Stimulated activated CD8-positive, alpha-beta memory T cell treated with anti-CD3 and anti-CD28 coated beads, Interleukin-4, amount 100 ng/mL, for 48 hours (primary cell): ENCODE measurements around the gene ADGRF4.
"Not testable (repeated sequence)": the region's sequence is repeated elsewhere in the genome, so short reads cannot be mapped to it uniquely, and the experiment has no call there.

Experiments used
- DNase-seq: peaks from one replicate; pipeline ENCODE4 v3.0.0-alpha.2; 2020

ADGRF4 gene

DNA sequence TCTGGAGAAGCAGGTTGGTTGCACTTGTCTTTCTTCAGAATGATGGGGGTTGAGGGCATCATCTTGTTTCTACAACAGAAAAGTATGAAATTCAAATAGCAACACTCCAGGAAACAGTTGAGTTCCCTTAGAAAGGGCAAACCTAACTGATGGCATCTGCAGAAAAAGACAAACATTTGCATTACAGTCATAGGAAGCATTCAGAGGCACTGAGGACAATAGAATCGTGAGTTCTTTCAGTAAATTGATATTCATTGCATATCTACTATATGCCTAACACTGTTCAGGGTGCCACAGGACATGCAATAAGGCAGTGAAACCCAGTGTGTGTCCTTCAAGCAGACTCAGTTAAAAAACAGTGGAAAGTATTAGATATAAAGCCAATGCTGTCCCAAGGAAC lies 42.3 kb downstream of the ADGRF4 start:
- no peak for DNase-seq

- DNase-seq, result no peak
These were observed 43.4 kb downstream of the ADGRF4 start for GRCh38 chr6:47741807-47742206.

- DNase-seq, result no peak
These were observed 45.4 kb downstream of the ADGRF4 start for GRCh38 chr6:47743744-47744143.

DNA sequence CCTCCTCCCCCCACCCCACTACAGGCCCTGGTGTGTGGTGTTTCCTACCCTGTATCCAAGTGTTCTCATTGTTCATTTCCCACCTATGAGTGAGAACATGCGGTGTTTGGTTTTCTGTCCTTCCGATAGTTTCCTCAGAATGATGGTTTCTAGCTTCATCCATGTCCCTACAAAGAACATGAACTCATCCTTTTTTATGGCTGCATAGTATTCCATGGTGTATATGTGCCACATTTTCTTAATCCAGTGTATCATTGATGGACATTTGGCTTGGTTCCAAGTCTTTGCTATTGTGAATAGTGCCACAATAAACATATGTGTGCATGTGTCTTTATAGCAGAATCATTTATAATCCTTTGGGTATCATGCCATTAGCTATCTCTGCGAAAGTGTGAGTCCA lies 46.9 kb downstream of the ADGRF4 start:
- not testable (repeated sequence) for DNase-seq

DNA sequence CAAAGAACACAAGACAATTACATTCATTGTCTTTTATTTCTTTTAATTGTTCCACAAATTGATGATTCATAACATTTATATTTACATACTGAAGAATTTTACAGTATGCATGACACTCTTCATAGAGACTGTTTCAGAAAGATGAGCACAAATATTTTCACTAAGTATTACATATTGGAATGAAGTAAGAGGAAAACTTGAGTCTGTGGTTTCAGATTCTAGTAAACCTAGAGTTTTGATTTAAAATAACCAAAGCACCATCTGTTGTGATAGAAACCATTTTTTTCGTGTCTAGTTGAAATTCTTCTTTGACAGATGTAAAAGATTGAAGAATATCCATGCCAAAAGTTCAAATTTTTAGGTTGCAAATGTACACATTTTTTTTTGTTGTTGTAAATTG lies 51.4 kb downstream of the ADGRF4 start:
- no peak for DNase-seq

DNA sequence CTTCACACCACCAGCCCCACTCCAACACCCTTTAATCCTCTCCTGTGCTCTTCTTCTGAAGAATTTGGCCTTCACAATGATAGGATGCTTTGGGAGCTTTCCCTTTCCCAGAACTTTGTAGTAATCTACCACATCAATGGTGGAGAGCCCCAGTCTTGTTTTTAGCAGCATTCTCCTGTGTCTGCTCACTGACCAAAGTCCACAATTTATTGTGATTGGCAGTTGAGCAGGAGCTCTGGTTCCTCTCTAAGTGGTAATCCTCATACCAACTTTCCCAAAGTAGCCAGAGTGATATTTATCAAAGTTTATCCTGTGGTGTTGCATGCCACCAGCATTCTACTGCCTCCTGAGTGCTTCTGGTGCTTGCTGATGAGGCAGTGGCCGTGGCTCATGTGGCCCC lies 54.4 kb downstream of the ADGRF4 start:
- DNase-seq, result no peak

DNA sequence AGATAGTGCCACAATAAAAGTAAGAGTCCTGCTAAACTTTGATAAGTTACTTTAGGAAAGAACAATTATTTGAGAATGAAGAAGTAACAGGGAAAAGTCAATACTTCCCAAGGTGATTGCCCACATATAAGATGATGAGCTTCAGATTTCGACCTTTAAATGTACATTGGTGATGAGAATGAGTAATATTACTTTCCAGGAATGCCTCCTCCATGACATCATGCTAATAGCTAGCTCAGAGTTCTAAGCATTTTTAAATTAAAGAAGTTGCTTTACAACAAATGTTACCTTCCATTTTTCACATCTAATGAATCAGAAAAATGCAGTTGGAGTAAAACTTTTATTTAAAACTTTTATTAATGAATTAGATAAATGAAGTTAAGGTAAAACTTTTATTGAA lies 61.0 kb downstream of the ADGRF4 start:
- no peak for DNase-seq

DNA sequence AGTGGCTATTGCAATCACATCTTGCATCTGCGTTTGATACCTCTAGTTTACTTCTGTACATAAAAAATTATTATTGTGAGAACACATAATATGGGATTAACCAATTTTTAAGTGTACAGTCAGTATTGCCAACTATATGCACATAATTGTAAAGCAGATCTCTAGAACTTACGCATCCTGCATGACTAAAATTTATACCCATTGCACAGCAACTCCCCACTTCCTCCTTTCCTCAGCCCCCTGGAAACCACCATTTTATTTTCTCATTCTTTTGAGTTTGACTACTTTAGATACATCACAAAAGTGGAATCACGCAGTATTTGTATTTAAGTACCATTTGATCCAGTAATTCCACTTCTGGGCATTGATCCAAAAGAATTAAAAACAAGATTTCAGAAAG lies 64.1 kb downstream of the ADGRF4 start:
- no peak for DNase-seq

DNA sequence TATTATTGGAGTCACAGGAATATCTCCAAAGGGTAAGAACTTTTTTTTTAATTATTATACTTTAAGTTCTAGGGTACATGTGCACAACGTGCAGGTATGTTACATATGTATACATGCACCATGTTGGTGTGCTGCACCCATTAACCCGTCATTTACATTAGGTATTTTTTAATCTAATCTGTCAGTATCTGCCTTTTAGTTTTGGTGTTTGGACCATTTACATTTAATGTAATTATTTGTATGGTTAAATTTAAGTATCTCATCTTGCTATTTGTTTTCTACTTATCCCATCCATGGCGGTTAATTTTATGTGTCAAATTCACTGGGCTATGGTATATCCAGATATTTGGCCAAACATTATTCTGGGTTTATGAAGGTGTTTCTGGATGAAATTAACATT lies 68.1 kb downstream of the ADGRF4 start:
- DNase-seq, result no peak

GRCh38 chr6:47767102-47767501 lies 68.7 kb downstream of the ADGRF4 start:
- DNase-seq, result no peak

GRCh38 chr6:47769982-47770381 lies 71.6 kb downstream of the ADGRF4 start:
- no peak for DNase-seq
